Subcutaneous adipose tissue (tissue), 4 donors: ENCODE measurements around the gene CDKN1C. TPM values are rescaled to one million over a fixed set of nuclear protein-coding genes. Genes with fewer than 3 reads are reported as not detected.

Experiments used
- small RNA-seq: library from RNA; depleted of rRNA; stranded (forward); fragments of <200 nt; gene quantifications from one replicate; pipeline ENCODE3, GENCODE V24; 2016
- total RNA-seq, 4 donors: library from RNA; depleted of rRNA; stranded (reverse); fragments of >200 nt; gene quantifications; one replicate each; pipeline ENCODE4 v1.1.0, GENCODE V29; 2016
- TF ChIP-seq, protein P1 (sequence below): fragments of 450-650 bp; IDR thresholded peaks from one replicate; pipeline ENCODE4 v1.5.1; 2016; ENCODE audit warnings: low read depth, mild to moderate bottlenecking, control low read depth, antibody characterized with exemption, moderate library complexity

Gene CDKN1C
- total RNA-seq, 4 donors from 2014 or later, result 73.3 to 347 (median 166) TPM

DNA sequence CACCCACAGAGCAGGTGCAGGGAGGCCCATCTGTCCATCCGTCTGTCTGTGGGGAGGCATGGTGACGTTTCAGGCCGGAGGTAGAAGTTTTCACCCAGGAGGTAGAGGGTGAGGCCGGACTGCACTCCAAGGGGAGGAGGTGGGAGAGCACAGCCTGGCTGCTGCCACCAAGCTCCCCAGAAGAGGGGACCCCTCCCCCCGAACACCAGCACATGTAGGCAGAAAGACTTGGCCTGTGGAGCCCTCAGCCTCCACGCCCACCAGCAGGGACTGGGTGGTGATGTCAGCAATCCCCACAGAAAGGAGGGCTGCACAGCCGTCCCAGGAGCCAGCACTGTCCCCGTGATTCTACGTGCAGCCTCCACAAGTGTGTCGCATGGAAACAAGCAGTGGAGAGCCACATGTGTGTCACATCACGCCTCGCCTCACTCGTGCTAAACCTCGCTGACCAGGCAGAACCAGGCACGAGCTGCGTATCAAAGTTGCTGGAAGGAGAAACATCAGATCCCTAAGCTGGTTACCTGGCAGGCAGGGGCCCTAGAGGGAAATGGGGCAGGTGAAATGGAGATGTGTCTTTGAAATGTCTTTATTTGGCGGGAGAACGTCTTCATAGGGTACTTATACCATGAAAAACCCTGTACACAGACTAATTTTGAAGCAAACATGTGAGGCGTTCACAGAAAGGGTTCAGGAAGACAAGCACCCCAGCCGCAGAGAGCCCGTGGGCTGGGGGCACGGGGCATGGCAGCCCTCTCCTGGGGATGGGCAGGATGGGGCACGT, 49.1 kb downstream of the CDKN1C start:
- TF ChIP-seq, protein P1, sequence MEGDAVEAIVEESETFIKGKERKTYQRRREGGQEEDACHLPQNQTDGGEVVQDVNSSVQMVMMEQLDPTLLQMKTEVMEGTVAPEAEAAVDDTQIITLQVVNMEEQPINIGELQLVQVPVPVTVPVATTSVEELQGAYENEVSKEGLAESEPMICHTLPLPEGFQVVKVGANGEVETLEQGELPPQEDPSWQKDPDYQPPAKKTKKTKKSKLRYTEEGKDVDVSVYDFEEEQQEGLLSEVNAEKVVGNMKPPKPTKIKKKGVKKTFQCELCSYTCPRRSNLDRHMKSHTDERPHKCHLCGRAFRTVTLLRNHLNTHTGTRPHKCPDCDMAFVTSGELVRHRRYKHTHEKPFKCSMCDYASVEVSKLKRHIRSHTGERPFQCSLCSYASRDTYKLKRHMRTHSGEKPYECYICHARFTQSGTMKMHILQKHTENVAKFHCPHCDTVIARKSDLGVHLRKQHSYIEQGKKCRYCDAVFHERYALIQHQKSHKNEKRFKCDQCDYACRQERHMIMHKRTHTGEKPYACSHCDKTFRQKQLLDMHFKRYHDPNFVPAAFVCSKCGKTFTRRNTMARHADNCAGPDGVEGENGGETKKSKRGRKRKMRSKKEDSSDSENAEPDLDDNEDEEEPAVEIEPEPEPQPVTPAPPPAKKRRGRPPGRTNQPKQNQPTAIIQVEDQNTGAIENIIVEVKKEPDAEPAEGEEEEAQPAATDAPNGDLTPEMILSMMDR, result no peak

DNA sequence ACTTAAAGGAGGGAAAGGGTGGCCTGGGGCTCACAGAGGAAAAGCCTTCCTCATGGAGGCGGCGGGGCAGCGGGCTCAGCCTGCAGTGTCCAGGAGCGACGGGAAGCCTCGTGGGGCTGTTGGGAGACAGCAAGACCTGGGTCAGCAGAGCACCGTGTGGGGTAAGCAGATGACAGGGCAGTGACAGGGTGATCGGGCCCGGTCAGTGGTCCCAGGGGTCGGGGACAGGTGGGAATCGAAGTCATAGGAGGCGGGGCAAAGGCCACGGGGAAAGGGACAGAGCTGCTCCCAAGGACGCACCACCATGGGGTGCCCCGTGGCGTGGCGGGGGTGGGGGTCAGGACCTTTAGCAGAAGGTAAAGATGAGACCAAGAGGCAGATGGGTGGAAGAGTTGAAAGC, 49.8 kb downstream of the CDKN1C start:
- TF ChIP-seq, protein P1, result no peak

- TF ChIP-seq, protein P1, result no peak
Measured at GRCh38 chr11:2835296-2835695, 50.3 kb downstream of the CDKN1C start.

- TF ChIP-seq, protein P1, result no peak
Measured at GRCh38 chr11:2834503-2835273, 50.9 kb downstream of the CDKN1C start.

GRCh38 chr11:2833716-2834502, 51.7 kb downstream of the CDKN1C start:
- TF ChIP-seq, protein P1, result no peak

Small RNA genes within 50 kb of the gene (small RNA-seq; reads per million reads assigned to genes)
- not detected for gene AC013791.1

Other genes starting within 250 kb of the CDKN1C start
- gene KCNQ1OT1, start 185.8 kb downstream of the CDKN1C start, total RNA-seq, result 1 to 10 TPM; 1.8 to 6.8 (median 3.9) TPM
- gene PHLDA2, start 43.6 kb upstream of the CDKN1C start, total RNA-seq, result 1 to 10 TPM in 2 of 4 donors, not detected in 2; 1.2 to 1.8 TPM
- 100 to 1,000 TPM in 1 of 4 donors, 10 to 100 TPM in 3; 92.3 to 108 (median 94.9) TPM for gene NAP1L4, start 106.6 kb upstream of the CDKN1C start, total RNA-seq
- 10 to 100 TPM; 30.4 to 59.5 (median 36.1) TPM for gene CARS1, start 171.6 kb upstream of the CDKN1C start, total RNA-seq